ENCODE results near the gene SNIP1. TPM values are rescaled to one million over a fixed set of nuclear protein-coding genes. Genes with fewer than 3 reads are reported as not detected.
"Not testable (repeated sequence)": the region's sequence is repeated elsewhere in the genome, so short reads cannot be mapped to it uniquely, and the experiment has no call there.

SNIP1 gene
- total RNA-seq, 1 experiment from 2014 or later = 19.2 TPM

GRCh38 chr1:37559957-37560379, 5.9 kb upstream of the SNIP1 start:
- not testable (repeated sequence) for DNase-seq (ENCODE audit: low read depth)

- DNase-seq (ENCODE audit: low read depth) = no peak
These were observed 5.0 kb upstream of the SNIP1 start for GRCh38 chr1:37559080-37559479.

GRCh38 chr1:37558411-37558810, 4.3 kb upstream of the SNIP1 start:
- DNase-seq (ENCODE audit: low read depth) = no peak

- no peak for DNase-seq (ENCODE audit: low read depth)
These were observed 3.3 kb upstream of the SNIP1 start for GRCh38 chr1:37557402-37557801.

GRCh38 chr1:37556712-37557196, 2.7 kb upstream of the SNIP1 start, which contains the start of gene DNALI1:
Gene DNALI1 (plus strand): TSS chr1:37556940. CDS start chr1:37556995, 55 bp downstream.
- peak; percentile 86 for DNase-seq (ENCODE audit: low read depth)

- DNase-seq (ENCODE audit: low read depth) = no peak
These were observed 531 bp downstream of the SNIP1 start for GRCh38 chr1:37553598-37553926.

- DNase-seq (ENCODE audit: low read depth) = no peak
These were observed 4.8 kb downstream of the SNIP1 start for GRCh38 chr1:37549341-37549740.

GRCh38 chr1:37545019-37545418, 9.1 kb downstream of the SNIP1 start:
- DNase-seq (ENCODE audit: low read depth) = no peak

- no peak for DNase-seq (ENCODE audit: low read depth)
These were observed 9.6 kb downstream of the SNIP1 start for GRCh38 chr1:37544530-37544929.

GRCh38 chr1:37540036-37540785, 13.9 kb downstream of the SNIP1 start:
- no peak for DNase-seq (ENCODE audit: low read depth)

- not testable (repeated sequence) for DNase-seq (ENCODE audit: low read depth)
These were observed 14.9 kb downstream of the SNIP1 start for GRCh38 chr1:37539154-37539553.

GRCh38 chr1:37537378-37537777, 16.7 kb downstream of the SNIP1 start:
- DNase-seq (ENCODE audit: low read depth) = peak; percentile 40

- DNase-seq (ENCODE audit: low read depth) = no peak
These were observed 20.6 kb downstream of the SNIP1 start for GRCh38 chr1:37533317-37534093.

- not testable (repeated sequence) for DNase-seq (ENCODE audit: low read depth)
These were observed 21.5 kb downstream of the SNIP1 start for GRCh38 chr1:37532418-37533156.

GRCh38 chr1:37529888-37530287, 24.2 kb downstream of the SNIP1 start:
- DNase-seq (ENCODE audit: low read depth) = not testable (repeated sequence)

- DNase-seq (ENCODE audit: low read depth) = no peak
These were observed 34.5 kb downstream of the SNIP1 start for GRCh38 chr1:37519613-37520012.

- DNase-seq (ENCODE audit: low read depth) = not testable (repeated sequence)
These were observed 35.2 kb downstream of the SNIP1 start for GRCh38 chr1:37518929-37519328.

- DNase-seq (ENCODE audit: low read depth) = not testable (repeated sequence)
These were observed 35.9 kb downstream of the SNIP1 start for GRCh38 chr1:37518241-37518640.

GRCh38 chr1:37517569-37517968, 36.5 kb downstream of the SNIP1 start:
- DNase-seq (ENCODE audit: low read depth) = no peak

GRCh38 chr1:37515185-37516034, 38.7 kb downstream of the SNIP1 start:
- DNase-seq (ENCODE audit: low read depth) = no peak
